ENCODE measurements around the gene NMNAT2.

The NMNAT2 gene

DNA sequence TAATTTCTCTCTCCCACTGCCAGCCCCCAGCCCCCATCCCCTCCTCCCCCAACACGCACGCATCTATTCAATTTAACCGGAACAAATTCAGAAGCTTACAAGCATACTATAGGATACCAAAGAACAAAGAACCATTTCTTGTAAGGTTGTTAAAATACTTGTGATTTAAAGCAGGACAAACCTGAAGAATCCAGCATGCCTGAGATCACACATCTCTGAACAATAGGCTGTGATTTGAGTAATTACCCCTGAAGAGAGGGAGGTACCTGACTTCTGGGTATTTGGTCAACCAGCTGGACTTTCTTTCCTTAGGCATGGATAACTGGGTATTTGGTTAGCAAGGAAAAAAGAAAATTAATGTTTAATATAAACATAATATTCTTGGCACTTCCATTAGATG lies 105.1 kb downstream of the NMNAT2 start:
- DNase-seq (ENCODE audit: low read depth) = no peak

DNA sequence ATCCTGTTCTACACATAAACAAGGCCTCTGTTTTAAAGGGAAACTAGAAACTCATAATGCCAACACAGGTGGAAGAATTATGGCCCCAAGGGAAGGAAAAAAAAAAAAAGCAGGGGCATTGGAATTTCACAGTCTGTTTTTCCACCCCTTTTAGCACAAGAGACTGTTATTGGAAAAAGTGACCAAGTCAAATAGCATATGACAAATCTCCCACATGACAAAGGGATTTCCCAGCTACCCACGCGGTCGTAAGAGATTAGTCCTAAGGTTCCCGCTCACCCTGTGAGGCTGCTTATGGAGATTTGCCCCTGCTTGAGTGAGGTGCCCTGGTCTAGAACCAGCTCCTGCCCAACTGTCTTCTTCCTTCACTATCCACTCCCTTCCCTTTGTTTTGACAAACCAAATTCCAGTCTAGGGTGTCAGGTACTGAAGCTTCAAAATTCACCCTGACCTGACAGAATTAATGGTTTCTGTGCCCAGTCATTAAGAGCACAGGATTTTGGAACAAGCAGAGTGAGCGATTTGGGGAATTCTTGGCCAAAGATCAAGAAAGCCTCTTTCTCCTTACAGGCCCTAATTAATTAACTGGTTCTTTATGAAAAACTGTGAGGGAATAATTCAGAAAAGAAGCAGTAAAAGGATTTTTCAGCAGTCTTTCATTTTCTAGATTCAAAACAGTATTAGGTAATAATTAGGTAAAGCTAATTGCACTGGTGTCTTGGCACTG lies 107.3 kb downstream of the NMNAT2 start:
- DNase-seq (ENCODE audit: low read depth) = no peak

DNA sequence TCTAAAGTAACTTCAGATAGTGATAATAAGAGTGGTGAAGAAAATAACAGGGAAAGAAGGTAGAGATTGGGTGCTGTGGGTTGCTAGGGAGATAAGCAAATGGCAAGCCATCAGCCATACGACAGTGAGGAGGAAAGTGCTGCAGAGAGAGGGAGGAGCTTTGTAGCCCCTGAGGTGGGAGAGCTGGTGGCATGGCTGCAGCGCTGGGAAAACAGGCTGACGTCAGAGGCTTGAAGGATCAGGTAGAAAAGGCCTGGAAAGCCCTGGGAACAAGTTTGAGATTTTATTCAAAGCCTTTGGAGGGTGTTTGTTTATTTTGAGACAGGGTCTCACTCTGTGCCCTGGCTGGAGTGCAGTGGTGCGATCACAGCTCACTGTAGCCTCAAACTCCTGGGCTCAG lies 109.5 kb downstream of the NMNAT2 start:
- DNase-seq (ENCODE audit: low read depth) = no peak

DNA sequence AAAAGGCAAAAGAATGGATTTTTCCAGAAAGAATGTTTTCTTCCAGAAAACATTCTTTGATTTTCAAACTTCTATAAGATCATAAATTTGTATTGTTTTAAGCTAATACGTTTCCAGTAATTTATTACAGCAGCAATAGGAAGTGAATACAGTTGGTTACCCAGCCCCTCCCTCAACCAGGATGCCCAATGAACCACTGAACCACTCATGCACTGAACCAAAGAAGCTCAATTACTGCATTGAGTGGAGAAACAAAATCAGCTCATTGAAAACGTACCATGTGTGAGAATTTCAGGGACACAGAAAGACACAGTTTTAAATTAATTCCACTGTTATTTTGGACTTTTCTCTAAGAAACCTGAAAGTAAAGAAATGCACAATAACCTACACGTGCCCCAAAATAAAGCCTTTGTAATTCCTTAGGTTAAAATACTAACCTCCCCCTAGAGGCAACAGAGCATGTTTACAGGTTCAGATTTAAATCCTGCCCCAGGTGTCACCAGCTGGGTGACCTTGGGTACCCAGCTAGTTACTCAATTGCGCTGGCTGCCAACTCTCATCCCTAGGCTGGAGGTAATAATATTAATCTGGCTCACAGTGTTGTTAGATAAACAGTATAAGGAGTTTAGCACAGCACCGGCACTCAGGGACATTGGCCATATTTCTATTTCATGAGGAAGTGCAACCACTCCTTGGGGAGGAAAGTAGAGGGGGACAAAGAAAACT lies 111.7 kb downstream of the NMNAT2 start:
- DNase-seq (ENCODE audit: low read depth) = no peak

DNA sequence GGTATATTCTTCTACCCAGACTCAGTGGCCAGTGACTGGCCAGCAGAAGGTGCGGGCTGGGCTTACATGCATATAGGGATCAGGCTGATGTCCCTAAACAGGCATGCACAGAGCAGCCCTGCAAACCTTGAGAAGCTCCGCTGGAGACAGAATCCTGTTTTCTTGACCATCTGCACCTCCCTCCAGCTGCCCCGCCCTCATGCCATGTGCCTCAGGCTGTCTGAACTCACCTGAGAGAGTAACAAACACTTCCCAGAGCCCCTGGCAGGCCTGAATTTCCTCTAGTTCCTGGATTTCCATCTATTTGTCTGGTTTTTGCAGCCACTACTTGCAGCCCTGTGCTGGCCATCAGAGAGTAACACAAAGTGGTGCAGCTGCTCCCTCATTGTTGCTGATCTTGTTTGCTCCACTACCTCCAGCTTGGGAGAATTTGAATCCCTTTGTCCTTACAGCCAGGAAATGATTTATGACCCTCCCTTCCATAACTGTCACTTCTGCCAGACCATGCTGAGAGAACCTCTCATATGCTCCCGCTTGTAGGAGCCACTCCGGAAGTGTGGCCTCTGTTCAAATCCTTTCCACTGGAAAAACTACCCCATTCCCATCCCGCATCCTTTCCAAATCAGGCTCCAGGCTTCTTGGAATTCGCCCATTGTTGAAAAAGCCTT lies 113.6 kb downstream of the NMNAT2 start:
- no peak for DNase-seq (ENCODE audit: low read depth)

DNA sequence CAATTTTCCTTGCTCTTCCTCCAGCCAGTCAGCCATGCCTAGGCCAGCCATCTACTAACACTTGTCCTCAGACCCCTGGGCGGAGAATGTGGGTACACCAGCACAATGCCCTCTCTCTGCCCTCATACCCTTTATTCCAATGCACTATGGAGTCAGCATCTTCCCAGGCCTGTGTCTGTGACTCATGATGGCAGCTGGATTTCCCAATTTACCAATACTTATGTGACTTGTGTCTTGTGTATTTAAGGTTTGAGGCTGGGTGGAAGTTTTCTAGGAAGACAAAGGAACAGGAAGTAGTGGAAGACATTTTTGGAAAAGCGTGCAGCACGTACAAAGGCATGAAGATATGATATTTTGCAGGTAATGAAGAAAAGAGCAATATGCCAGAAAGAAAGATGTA lies 114.3 kb downstream of the NMNAT2 start:
- no peak for DNase-seq (ENCODE audit: low read depth)

DNA sequence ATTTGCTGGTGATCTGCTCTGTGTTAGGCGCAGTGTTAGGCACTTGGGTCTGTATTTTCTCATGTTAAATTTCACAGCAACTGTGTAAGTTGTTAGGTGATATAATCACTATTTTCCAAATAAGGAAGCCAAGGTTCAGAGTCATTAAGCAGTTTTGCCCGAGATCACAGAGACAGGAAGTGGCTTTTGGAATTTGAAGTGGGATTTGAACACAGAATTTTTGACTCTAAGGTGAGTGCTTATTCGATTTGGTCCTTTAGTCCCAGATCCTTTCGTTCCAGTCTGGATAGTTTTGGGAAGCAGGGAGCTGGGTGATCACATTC lies 114.9 kb downstream of the NMNAT2 start:
- DNase-seq (ENCODE audit: low read depth) = no peak

DNA sequence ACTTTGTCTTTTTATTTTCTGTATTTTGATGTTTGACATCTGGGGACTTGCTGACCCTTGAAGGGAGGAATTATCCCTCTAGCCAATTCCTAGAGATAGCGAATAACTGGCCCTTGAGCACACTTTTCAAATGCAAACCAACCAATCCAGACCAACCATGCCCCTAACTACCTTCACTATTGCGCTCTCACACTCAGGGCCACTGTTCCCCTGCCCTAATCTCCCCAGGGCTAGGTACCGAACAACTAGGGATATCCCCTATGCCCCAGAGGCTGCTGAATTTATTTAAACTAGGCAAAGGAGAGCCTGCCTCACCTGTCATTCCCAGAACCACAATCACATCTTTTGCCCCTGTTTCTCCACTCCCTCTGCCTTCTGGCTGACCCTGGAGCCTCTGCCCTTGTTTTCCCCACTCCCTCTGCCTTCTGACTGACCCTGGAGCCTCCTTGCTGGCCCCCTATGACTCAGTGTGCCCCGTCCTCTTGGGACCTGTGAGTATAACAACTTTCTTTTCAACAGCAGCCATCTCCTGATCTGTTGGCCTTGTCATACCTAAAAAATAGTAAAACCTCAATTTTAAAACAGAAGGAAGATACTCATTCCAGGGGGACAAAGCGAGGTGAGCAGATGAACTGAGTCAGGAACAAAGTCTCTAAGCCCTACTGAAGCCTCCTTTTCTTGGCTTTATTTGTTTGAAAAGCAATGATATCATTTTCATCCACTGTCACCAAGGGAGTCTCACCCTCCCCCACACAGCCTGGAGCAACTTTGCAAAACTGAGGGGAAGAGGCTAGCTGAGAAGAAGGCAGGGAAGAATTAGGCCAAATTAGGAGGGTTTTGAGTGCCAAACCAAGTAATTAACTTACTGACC lies 115.5 kb downstream of the NMNAT2 start:
- DNase-seq (ENCODE audit: low read depth) = no peak

DNA sequence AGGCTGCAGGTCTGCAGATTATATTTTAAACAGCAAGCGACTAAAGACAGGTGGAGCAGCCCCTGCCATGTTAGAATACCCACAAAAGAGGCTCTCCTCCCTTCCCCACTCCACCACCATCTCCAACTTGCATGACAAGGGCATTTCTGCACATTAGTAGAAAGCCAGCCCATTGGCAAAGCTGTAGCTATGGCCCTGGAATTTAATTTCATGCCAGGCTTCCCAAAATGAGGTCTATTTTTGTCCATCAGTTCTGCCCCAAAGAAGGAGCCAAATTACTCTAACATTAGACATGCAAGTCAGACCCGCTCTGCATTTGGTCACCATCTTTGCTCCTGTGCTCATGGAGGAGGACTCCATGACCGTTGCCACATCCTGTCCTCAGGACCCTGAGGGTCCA lies 116.9 kb downstream of the NMNAT2 start:
- DNase-seq (ENCODE audit: low read depth) = no peak

DNA sequence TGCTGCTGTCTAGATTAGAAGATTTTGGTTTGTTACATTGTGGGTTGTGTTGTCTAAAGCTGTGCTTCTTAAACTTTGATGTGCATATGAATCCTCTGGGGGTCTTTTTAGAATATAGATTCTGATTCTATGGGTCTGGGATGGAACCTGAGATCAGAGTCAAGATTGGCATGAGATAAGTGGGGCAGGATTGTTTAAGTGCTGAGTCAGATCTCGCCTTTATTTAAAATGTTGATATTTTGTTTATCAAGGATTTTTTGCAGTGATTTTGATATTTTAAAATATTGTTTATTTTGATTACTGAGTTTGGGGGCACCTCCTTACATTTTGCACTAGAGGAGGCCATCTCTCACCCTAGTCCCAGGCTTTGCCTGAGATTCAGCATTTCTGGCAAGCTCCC lies 117.4 kb downstream of the NMNAT2 start:
- no peak for DNase-seq (ENCODE audit: low read depth)

DNA sequence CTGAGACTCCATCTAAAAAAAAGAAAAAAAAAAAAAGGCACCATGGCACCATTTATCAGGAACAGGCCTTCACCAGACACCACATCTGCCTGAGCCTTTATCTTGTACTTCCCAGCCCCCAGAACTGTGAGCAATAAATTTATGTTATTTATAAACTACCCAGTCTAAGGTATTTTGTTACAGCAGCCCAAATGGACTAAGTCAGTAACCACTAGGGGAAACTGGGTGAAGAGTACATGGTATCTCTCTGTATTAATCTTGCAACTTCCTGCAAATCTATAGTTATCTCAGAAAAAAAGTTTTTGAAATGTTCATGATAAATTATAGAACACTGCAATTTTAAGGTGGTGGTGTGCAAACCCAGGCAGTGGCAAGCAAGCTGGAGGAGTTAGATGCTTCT lies 117.8 kb downstream of the NMNAT2 start:
- no peak for DNase-seq (ENCODE audit: low read depth)

DNA sequence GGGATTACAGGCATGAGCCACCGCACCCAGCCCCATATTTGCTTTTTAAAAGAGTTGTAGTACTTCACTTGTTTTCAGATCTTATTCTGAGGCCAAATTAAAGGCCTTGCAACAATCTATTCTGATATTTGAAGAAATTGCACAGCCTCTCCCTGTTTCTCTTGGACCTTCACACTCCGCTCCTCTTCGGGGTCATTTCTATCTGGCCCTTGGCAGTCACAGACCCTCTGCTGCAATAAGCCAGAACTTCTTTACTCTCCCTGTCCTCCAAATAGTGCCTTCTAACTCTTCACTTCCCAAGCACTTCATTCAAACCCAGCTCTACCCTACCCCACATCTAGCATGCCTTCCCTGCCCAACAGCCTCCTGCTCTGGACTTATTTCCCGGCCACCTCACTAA lies 121.4 kb downstream of the NMNAT2 start:
- no peak for DNase-seq (ENCODE audit: low read depth)

DNA sequence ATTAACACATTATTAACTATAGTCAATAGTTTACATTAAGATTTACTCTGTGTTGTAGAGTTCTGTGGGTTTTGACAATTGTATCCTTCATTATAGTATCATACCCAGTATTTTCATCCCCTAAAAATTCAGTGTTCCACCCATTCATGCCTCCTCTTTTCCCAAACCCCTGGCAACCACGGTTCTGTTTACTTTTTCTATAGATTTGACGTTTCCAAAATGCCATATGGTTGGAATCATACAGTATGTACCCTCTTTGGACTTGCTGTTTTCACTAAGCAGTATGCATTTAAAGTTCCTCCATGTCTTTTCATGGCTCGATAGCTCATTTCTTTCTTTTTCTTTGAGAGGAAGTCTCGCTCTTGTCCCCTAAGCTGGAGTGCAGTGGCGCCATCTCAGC lies 122.7 kb downstream of the NMNAT2 start:
- DNase-seq (ENCODE audit: low read depth) = no peak

DNA sequence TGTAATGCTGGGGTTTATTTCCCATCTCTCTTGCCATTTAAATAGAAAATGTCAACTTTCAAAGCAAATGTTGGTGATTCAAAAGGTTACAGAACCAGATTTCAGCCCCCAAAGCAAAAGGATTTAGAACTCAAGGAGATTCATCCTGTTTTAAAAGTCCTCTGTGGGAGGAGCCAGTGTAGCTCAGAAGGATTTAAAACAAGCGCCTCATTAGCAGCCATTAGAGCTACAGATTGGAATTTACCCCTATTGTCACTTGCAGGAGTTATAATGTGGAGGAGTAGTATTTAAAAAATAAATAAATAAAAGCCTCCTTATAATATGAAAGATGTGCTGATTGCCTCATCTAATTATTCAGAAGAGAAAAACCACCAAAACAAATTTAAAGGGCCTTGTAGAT lies 124.3 kb downstream of the NMNAT2 start:
- no peak for DNase-seq (ENCODE audit: low read depth)

DNA sequence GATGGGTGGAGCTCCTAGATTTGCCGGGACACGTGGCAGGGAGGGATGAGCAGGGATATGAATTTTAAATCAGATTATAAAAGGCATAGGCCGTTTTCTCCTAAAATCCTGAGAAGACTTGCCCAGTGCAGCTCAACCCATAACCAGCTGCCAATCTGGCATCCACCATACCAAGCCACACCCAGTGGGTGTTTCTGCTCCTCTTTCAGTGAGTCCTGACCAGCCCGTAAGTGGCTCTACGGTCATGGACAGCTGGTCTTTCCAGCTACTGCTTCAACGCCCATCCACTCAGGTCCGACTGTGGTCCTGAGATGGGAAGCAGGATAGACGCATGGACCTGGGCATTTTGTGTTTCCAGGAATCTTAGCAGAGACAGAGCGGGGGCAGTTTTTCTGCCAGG lies 124.9 kb downstream of the NMNAT2 start:
- DNase-seq (ENCODE audit: low read depth) = no peak

DNA sequence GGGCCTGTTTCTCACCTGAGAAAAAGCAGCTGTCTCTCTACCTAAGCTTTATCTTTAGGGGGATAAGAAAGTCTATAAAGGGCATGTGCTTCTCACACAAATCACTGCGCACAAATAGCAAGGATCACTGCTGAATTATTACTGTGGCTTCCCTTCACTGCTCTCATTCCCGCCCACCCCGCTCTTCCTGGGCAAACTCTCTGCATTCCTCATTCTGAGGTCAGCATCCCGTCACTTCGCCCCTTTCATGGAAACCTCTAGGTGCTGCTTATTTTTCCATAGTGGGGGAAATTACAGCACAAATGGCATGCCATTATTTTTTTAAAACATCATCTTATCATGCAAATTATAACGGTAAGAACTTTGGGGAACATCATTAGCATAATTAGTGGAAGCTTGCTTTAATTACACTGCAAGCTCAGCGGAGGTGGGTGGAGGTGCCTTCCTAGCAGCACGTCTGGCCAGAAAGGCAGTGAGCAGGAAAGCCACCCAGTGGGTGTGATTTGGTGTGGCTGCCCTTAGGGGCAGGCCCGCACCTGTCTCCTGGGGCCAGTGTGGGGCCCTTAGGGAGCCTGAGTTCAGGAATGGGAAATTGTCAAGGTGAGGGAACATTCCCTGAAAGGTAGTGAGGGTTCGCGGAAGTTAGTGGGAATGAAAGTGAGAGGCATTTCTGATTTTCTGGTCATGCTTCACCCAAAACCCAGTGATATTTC lies 126.2 kb downstream of the NMNAT2 start:
- DNase-seq (ENCODE audit: low read depth) = no peak

DNA sequence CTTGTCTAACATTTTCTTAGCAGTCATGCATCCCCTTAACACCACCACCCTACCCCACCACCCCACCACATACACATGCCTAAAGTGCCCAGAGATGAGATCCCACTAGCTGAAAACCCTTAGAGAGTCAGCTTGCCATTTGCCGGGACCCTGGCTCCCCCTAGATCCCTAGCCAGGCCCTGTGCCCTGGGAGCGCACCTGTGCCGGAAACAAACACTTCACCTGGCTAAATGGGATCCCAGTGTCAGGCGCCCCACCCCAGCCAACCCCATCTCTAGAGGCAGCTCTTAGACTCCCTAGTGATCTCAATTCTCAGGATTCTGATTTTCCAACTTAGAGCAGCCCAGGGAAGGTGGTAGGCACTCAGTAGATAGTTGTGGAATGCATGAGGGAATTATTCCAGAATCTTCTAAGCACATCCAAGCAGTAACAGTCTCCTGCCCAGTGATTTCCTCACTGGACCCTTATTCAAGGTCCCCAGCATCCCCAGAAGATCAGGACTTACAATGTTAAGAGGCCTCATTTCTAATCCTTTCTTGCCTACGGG lies 126.9 kb downstream of the NMNAT2 start:
- DNase-seq (ENCODE audit: low read depth) = no peak

DNA sequence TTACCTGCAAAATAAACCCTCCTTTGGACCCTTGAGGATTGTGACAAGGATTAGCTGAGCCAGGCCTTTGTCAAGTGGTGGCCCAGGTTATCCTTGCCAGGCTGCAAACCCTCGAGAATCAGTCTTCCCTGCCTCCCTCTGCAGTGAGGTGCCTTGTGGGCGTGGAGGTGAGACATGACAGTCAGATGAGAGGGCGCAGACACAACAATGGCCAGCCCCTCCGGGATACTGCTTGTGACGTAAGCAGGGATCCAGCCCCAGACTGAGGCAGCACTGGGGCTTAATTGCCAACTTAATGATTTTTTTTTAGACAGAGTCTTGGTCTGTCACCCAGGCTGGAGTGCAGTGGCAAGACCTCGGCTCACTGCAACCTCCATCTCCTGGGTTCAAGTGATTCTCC lies 127.6 kb downstream of the NMNAT2 start:
- DNase-seq (ENCODE audit: low read depth) = no peak

DNA sequence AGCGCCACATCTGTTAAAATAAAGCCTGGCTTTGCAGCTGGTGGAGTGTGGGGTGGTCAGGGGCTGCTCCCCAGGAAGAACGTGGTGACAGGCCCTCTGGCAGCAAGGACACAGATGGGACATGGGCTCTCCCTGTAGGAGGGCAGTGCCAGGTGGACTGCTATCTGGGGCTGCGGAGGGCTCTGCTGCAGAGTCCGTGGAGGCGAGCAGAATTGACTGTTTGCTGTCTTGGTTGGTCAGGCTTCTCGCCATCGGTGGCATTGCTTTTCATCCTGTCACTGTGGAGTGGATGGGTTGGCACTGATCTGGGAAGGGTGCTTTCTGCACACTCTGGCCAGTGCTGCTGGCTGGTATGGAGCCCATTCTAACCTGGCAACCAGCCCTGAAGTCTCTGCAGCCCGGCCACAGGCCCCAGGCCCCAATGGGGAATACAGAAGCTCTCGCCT lies 129.1 kb downstream of the NMNAT2 start:
- DNase-seq (ENCODE audit: low read depth) = no peak

DNA sequence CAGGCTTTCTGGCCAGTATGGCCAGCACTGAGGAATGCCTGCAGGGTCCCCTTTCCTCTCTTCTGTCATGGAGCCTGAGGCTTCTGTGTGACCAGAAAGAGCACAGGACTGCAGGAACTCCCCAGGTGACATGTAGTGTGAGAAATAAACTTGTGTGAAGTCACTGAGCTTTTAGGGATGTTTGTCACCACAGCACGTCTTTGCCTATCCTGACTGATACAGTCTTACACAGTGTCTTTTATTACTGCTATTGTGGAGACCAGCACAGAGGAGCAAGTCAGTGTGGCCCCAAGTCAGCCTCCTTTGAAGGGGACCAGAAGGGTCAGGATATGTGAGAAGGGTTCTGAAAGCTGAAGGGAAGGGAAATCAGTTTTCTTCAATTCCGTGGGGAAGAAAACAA lies 129.6 kb downstream of the NMNAT2 start:
- DNase-seq (ENCODE audit: low read depth) = no peak

DNA sequence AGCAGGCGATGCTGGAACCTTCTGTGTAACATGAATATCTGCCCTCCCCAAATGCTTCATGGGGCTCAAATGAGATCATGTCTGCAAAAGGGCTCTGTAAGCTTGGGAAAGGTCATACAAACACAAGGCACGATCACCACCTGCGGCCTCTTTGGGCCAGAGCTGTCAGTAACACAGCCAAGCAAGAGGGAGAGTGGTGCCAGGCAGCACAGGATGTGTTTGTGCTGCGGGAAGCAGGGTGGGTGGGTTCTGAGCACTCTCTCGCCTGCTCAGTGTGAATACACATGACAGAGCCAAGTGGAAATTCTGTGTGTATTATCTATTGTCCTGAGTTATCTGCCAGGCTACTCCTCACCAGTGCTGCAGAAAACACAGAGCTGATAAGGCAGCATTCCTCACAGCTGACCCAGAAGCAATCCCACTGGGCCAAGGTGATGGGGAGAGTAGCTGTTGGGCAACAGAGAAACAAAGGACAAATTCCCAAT lies 130.9 kb downstream of the NMNAT2 start:
- DNase-seq (ENCODE audit: low read depth) = no peak
